GM21367 (cell line): ENCODE data around the gene SEPTIN8.

Experiments
- ATAC-seq: cut with Tn5 transposase; IDR thresholded peaks from one replicate; pipeline ENCODE4 v1.9.1; 2021; ENCODE audit not compliant: unreplicated experiment

Gene SEPTIN8

GRCh38 chr5:132718544-132719312 is 58.3 kb downstream of the SEPTIN8 start:
- ATAC-seq: no peak

- ATAC-seq: no peak
These were observed 62.4 kb downstream of the SEPTIN8 start for GRCh38 chr5:132714456-132715307.

GRCh38 chr5:132708645-132709044 is 68.4 kb downstream of the SEPTIN8 start:
- no peak for ATAC-seq

GRCh38 chr5:132704875-132705274 is 72.2 kb downstream of the SEPTIN8 start:
- ATAC-seq: no peak
